K562 (cell line): Measurements from ENCODE around the gene RREB1. TPM values are rescaled to one million over a fixed set of nuclear protein-coding genes. Genes with fewer than 3 reads are reported as not detected.
A peak's percentile ranks its signal among the peaks of the same experiment; 100 is the strongest.

Experiments
- ELF2 ChIP-seq: fragments of 250-450 bp; sonication (Bioruptor Pico); IDR thresholded peaks from 2 replicates; pipeline ENCODE4 v1.5.0; 2021; ENCODE audit warnings: mild to moderate bottlenecking
- JUN ChIP-seq, 2 experiments: sonication (generic) in 1 of 2; formaldehyde crosslinking in 1 of 2; IDR thresholded peaks; 2 replicates each; pipeline versions ENCODE4 v1.6.1 to v1.8.0; 2012 to 2022; ENCODE audit warnings: borderline replicate concordance in 2 of 2, mild to moderate bottlenecking in 2 of 2, improper control_type of control experiment in 1 of 2, low read depth in 1 of 2, low read length in 1 of 2, missing genetic modification reagents in 1 of 2
- RAD51 ChIP-seq: fragments of 450-650 bp; IDR thresholded peaks from 2 replicates; pipeline ENCODE4 v1.7.1; 2016; ENCODE audit warnings: low read depth, mild to moderate bottlenecking, borderline replicate concordance
- ZNF124 ChIP-seq: sonication (generic); formaldehyde crosslinking; IDR thresholded peaks from 2 replicates; pipeline ENCODE4 v1.8.1; 2022; ENCODE audit warnings: missing genetic modification reagents
- ZNF780A ChIP-seq: fragments of 250-450 bp; sonication (Bioruptor Pico); IDR thresholded peaks from 2 replicates; pipeline ENCODE4 v1.5.0; 2021; ENCODE audit warnings: mild to moderate bottlenecking
- ZSCAN29 ChIP-seq: fragments of 450-650 bp; IDR thresholded peaks from 2 replicates; pipeline ENCODE4 v1.6.1; 2017
- polyA plus RNA-seq, 8 experiments: library from polyadenylated mRNA; depleted of rRNA in 4 of 8; stranded (reverse) in 5 of 8; unstranded in 3 of 8; fragments of >200 nt; fragmentation: Nextera tagmentation in 2 of 8; fragmentation: Illumina TruSeq in 1 of 8; extraction: Ambion mirVana in 2 of 8; extraction: Trizol in 1 of 8; gene quantifications; 2 replicates each; pipeline versions ENCODE4 v1.2.1 to v1.2.3, GENCODE V29; 2011 to 2014; ENCODE audit warnings: inconsistent platforms in 1 of 8, missing spikeins in 1 of 8
- total RNA-seq, 7 experiments: library from RNA; depleted of rRNA in 6 of 7; stranded (reverse); fragments of >200 nt in 6 of 7; fragmentation: Illumina TruSeq in 2 of 7; extraction: Trizol in 2 of 7; gene quantifications; 2 replicates each; pipeline versions ENCODE4 v1.2.1 to v1.2.3, GENCODE V29; 2011 to 2021; ENCODE audit warnings: low replicate concordance in 1 of 7
- TF ChIP-seq, protein P1 (sequence below): fragments of 200-600 bp; sonication (generic); IDR thresholded peaks from one replicate; pipeline ENCODE4 v1.6.1; 2012; ENCODE audit warnings: mild to moderate bottlenecking, low read depth, low read length, inconsistent platforms
- TF ChIP-seq, protein P2 (sequence below): sonication (generic); formaldehyde crosslinking; IDR thresholded peaks from 2 replicates; pipeline ENCODE4 v1.9.0; 2022; ENCODE audit warnings: mild to moderate bottlenecking, missing genetic modification reagents

The RREB1 gene
- total and polyA plus RNA-seq, 9 of the 15 experiments (the other 6 are each of a cell fraction or from before 2014, with no cell fraction given) = 3.3 to 64.2 (median 19.3) TPM

DNA sequence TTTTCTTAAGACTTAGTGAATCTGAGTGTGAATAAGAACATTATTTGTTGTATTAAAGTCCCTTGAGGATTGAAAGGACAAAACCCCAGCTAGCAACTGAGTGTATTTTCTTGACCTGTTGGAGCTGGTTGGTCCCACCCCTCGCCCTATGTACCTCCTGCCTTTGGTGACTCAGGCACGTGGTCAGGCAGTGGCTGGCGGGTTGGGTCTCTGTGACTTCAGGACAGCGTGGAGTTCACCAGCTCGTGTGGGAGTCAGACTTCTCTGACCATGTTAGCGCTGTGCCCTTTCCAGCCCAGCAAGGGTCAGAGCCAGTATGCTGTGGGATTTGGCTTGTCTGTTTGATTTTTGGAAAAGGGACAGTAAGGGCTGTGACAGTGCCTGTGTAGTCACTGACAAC, 111.5 kb downstream of the RREB1 start (continued):
- TF ChIP-seq, protein P1, sequence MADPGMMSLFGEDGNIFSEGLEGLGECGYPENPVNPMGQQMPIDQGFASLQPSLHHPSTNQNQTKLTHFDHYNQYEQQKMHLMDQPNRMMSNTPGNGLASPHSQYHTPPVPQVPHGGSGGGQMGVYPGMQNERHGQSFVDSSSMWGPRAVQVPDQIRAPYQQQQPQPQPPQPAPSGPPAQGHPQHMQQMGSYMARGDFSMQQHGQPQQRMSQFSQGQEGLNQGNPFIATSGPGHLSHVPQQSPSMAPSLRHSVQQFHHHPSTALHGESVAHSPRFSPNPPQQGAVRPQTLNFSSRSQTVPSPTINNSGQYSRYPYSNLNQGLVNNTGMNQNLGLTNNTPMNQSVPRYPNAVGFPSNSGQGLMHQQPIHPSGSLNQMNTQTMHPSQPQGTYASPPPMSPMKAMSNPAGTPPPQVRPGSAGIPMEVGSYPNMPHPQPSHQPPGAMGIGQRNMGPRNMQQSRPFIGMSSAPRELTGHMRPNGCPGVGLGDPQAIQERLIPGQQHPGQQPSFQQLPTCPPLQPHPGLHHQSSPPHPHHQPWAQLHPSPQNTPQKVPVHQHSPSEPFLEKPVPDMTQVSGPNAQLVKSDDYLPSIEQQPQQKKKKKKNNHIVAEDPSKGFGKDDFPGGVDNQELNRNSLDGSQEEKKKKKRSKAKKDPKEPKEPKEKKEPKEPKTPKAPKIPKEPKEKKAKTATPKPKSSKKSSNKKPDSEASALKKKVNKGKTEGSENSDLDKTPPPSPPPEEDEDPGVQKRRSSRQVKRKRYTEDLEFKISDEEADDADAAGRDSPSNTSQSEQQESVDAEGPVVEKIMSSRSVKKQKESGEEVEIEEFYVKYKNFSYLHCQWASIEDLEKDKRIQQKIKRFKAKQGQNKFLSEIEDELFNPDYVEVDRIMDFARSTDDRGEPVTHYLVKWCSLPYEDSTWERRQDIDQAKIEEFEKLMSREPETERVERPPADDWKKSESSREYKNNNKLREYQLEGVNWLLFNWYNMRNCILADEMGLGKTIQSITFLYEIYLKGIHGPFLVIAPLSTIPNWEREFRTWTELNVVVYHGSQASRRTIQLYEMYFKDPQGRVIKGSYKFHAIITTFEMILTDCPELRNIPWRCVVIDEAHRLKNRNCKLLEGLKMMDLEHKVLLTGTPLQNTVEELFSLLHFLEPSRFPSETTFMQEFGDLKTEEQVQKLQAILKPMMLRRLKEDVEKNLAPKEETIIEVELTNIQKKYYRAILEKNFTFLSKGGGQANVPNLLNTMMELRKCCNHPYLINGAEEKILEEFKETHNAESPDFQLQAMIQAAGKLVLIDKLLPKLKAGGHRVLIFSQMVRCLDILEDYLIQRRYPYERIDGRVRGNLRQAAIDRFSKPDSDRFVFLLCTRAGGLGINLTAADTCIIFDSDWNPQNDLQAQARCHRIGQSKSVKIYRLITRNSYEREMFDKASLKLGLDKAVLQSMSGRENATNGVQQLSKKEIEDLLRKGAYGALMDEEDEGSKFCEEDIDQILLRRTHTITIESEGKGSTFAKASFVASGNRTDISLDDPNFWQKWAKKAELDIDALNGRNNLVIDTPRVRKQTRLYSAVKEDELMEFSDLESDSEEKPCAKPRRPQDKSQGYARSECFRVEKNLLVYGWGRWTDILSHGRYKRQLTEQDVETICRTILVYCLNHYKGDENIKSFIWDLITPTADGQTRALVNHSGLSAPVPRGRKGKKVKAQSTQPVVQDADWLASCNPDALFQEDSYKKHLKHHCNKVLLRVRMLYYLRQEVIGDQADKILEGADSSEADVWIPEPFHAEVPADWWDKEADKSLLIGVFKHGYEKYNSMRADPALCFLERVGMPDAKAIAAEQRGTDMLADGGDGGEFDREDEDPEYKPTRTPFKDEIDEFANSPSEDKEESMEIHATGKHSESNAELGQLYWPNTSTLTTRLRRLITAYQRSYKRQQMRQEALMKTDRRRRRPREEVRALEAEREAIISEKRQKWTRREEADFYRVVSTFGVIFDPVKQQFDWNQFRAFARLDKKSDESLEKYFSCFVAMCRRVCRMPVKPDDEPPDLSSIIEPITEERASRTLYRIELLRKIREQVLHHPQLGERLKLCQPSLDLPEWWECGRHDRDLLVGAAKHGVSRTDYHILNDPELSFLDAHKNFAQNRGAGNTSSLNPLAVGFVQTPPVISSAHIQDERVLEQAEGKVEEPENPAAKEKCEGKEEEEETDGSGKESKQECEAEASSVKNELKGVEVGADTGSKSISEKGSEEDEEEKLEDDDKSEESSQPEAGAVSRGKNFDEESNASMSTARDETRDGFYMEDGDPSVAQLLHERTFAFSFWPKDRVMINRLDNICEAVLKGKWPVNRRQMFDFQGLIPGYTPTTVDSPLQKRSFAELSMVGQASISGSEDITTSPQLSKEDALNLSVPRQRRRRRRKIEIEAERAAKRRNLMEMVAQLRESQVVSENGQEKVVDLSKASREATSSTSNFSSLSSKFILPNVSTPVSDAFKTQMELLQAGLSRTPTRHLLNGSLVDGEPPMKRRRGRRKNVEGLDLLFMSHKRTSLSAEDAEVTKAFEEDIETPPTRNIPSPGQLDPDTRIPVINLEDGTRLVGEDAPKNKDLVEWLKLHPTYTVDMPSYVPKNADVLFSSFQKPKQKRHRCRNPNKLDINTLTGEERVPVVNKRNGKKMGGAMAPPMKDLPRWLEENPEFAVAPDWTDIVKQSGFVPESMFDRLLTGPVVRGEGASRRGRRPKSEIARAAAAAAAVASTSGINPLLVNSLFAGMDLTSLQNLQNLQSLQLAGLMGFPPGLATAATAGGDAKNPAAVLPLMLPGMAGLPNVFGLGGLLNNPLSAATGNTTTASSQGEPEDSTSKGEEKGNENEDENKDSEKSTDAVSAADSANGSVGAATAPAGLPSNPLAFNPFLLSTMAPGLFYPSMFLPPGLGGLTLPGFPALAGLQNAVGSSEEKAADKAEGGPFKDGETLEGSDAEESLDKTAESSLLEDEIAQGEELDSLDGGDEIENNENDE = no peak
- no peak for TF ChIP-seq ELF2
- TF ChIP-seq ZNF780A = no peak
- TF ChIP-seq, protein P2, sequence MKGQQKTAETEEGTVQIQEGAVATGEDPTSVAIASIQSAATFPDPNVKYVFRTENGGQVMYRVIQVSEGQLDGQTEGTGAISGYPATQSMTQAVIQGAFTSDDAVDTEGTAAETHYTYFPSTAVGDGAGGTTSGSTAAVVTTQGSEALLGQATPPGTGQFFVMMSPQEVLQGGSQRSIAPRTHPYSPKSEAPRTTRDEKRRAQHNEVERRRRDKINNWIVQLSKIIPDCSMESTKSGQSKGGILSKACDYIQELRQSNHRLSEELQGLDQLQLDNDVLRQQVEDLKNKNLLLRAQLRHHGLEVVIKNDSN (CRISPR knock-in tag) = peak; percentile 64
- no peak for TF ChIP-seq RAD51
- TF ChIP-seq JUN (IDR thresholded peaks at IDR 0.05; ENCODE audit: borderline replicate concordance, low read depth, low read length) = 0 out of 2 replicates have a peak, but pooled peaks have one; percentile 12
- no peak for TF ChIP-seq JUN (CRISPR knock-in tag; IDR thresholded peaks at IDR 0.05; ENCODE audit: borderline replicate concordance)
- no peak for TF ChIP-seq ZNF124
- no peak for TF ChIP-seq ZSCAN29
